Lower leg skin (tissue), 3 donors: ENCODE results near the gene SOX13.

Experiments
- POLR2A ChIP-seq, 2 donors: fragments of 450-650 bp; IDR thresholded peaks; one replicate each; pipeline ENCODE4 v1.6.1; 2016 to 2017; ENCODE audit warnings: antibody characterized with exemption in 2 of 2, mild to moderate bottlenecking in 1 of 2, moderate library complexity in 1 of 2
- TF ChIP-seq, protein P1 (sequence below), 3 donors: fragments of 450-650 bp; IDR thresholded peaks; one replicate each; pipeline ENCODE4 v1.5.1; 2016; ENCODE audit warnings: antibody characterized with exemption in 3 of 3, mild to moderate bottlenecking in 3 of 3, moderate library complexity in 2 of 3

- TF ChIP-seq, protein P1, sequence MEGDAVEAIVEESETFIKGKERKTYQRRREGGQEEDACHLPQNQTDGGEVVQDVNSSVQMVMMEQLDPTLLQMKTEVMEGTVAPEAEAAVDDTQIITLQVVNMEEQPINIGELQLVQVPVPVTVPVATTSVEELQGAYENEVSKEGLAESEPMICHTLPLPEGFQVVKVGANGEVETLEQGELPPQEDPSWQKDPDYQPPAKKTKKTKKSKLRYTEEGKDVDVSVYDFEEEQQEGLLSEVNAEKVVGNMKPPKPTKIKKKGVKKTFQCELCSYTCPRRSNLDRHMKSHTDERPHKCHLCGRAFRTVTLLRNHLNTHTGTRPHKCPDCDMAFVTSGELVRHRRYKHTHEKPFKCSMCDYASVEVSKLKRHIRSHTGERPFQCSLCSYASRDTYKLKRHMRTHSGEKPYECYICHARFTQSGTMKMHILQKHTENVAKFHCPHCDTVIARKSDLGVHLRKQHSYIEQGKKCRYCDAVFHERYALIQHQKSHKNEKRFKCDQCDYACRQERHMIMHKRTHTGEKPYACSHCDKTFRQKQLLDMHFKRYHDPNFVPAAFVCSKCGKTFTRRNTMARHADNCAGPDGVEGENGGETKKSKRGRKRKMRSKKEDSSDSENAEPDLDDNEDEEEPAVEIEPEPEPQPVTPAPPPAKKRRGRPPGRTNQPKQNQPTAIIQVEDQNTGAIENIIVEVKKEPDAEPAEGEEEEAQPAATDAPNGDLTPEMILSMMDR (IDR thresholded peaks at IDR 0.05): no peak
- no peak for TF ChIP-seq POLR2A (IDR thresholded peaks at IDR 0.05)
These were observed 12.9 kb upstream of the SOX13 start for GRCh38 chr1:204059970-204060369.
